K562 (cell line): ENCODE data around the gene NRP1. TPM values are rescaled to one million over a fixed set of nuclear protein-coding genes. Genes with fewer than 3 reads are reported as not detected.

Source experiments
- ATAC-seq: fragments of 200-7000 bp; cut with Tn5 transposase; 3 replicates; pipeline ENCODE4 v1.9.1; 2020; ENCODE audit warnings: moderate library complexity
- BruUV-seq: library from RNA; stranded (reverse); fragments of 400-500 nt; replicated peaks from 2 replicates; lab custom pipeline; 2021; lab: Mats Ljungman, UMichigan
- CTCF ChIA-PET: fragments of 300-600 bp; formaldehyde crosslinking; extraction: SDS; loops from one replicate; lab custom pipeline; 2021; ENCODE audit warnings: low intra/inter-chr PET ratio; lab: Yijun Ruan, JAX
- POLR2A ChIA-PET: fragments of 300-600, 350-650 bp; sonication (Branson Sonifier 250); formaldehyde crosslinking; extraction: SDS; loops from one replicate; lab custom pipeline; 2021; ENCODE audit warnings: antibody characterized with exemption, inconsistent platforms; lab: Yijun Ruan, JAX
- DNase-seq, 4 experiments: peaks; one replicate each; pipeline versions ENCODE4 v3.0.0 to v3.0.0-alpha.2; 2011 to 2018; ENCODE audit warnings: low spot score in 3 of 4, mixed read lengths in 3 of 4; ENCODE audit errors: extremely low read depth in 1 of 4
- FAIRE-seq: peaks from 2 replicates; lab custom pipeline; 2011; peaks lifted over from hg19 to GRCh38; lab: Jason Lieb, UNC
- H2AFZ ChIP-seq: 2 replicates; pipeline ENCODE4 v1.6.0; 2011; ENCODE audit warnings: low read depth, low read length, control low read depth, inconsistent platforms
- H3K27ac ChIP-seq: fragments of 200-600 bp; 3 replicates; pipeline ENCODE4 v1.8.0; 2011; ENCODE audit warnings: low read depth, mild to moderate bottlenecking, control low read depth, inconsistent platforms, low read length, moderate library complexity, mixed read lengths; ENCODE audit errors: extremely low read depth
- H3K27me3 ChIP-seq, 2 experiments: fragments of 300-600 bp in 1 of 2; 2 replicates in 1 of 2; 3 replicates in 1 of 2; pipeline versions ENCODE4 v1.6.0 to v1.8.0; 2011; ENCODE audit warnings: inconsistent platforms in 2 of 2, low read length in 2 of 2, mild to moderate bottlenecking in 1 of 2, mixed read lengths in 1 of 2, moderate library complexity in 1 of 2; ENCODE audit not compliant: control insufficient read depth in 2 of 2, insufficient read depth in 2 of 2
- H3K36me3 ChIP-seq: fragments of 300-600 bp; 3 replicates; pipeline ENCODE4 v1.8.0; 2011; ENCODE audit warnings: mild to moderate bottlenecking, low read length, inconsistent platforms; ENCODE audit not compliant: control insufficient read depth, insufficient read depth
- H3K4me1 ChIP-seq, 2 experiments: fragments of 200-600 bp in 1 of 2; replicated peaks in 1 of 2; 2 replicates in 1 of 2; 3 replicates in 1 of 2; pipeline versions ENCODE4 v1.5.1 to v1.8.0; 2011; ENCODE audit warnings: inconsistent platforms in 2 of 2, low read length in 2 of 2, mild to moderate bottlenecking in 1 of 2, mixed read lengths in 1 of 2, moderate library complexity in 1 of 2; ENCODE audit not compliant: control insufficient read depth in 2 of 2, insufficient read depth in 2 of 2
- H3K4me2 ChIP-seq: 2 replicates; pipeline ENCODE4 v1.6.1; 2011; ENCODE audit warnings: low read length, control low read depth, inconsistent platforms, mixed read lengths; ENCODE audit not compliant: insufficient read depth
- H3K4me3 ChIP-seq: fragments of 200-600 bp; sonication (generic), shearing (Covaris generic); 2 replicates; pipeline ENCODE4 v1.5.1; 2016; ENCODE audit warnings: control low read depth, inconsistent platforms
- H3K79me2 ChIP-seq: fragments of 200-600 bp; 3 replicates; pipeline ENCODE4 v1.8.0; 2011; ENCODE audit warnings: low read length, inconsistent platforms; ENCODE audit not compliant: control insufficient read depth, insufficient read depth
- H3K9ac ChIP-seq, 2 experiments: 2 replicates each; pipeline versions ENCODE4 v1.6.0 to v1.6.1; 2011; ENCODE audit warnings: low read depth in 2 of 2, low read length in 2 of 2, control low read depth in 1 of 2, inconsistent platforms in 1 of 2, mild to moderate bottlenecking in 1 of 2, mixed read lengths in 1 of 2; ENCODE audit not compliant: insufficient read depth in 1 of 2
- H3K9me1 ChIP-seq: one replicate; pipeline ENCODE4 v1.6.0; 2011; ENCODE audit warnings: inconsistent platforms, mild to moderate bottlenecking, low read length, moderate library complexity; ENCODE audit not compliant: control insufficient read depth, insufficient read depth
- H3K9me3 ChIP-seq: replicated peaks from 2 replicates; pipeline ENCODE4 v1.5.1; 2011; ENCODE audit warnings: low read depth, low read length, inconsistent platforms; ENCODE audit not compliant: control insufficient read depth, insufficient read depth
- H4K20me1 ChIP-seq: replicated peaks from 2 replicates; pipeline ENCODE4 v1.6.1; 2011; ENCODE audit warnings: low read length, inconsistent platforms, mixed read lengths; ENCODE audit not compliant: control insufficient read depth, insufficient read depth
- DNMT1 ChIP-seq: fragments of 450-650 bp; IDR thresholded peaks from 2 replicates; pipeline ENCODE4 v1.6.1; 2016; ENCODE audit warnings: antibody characterized with exemption, mild to moderate bottlenecking
- ETV5 ChIP-seq: sonication (generic); formaldehyde crosslinking; IDR thresholded peaks from 2 replicates; pipeline ENCODE4 v1.4.0; 2020; ENCODE audit warnings: low read depth, mild to moderate bottlenecking, missing genetic modification reagents
- HDAC8 ChIP-seq: fragments of 450-650 bp; IDR thresholded peaks from 2 replicates; pipeline ENCODE4 v1.6.1; 2016; ENCODE audit warnings: mild to moderate bottlenecking, missing genetic modification characterization, moderate library complexity, missing compliant biosample characterization
- MECOM ChIP-seq: fragments of 250-450 bp; sonication (Bioruptor Pico); IDR thresholded peaks from 2 replicates; pipeline ENCODE4 v1.8.0; 2022; ENCODE audit warnings: inconsistent platforms
- MEF2D ChIP-seq: conservative IDR thresholded peaks from 2 replicates; pipeline ENCODE4 v1.6.1; 2016; ENCODE audit warnings: low read depth, missing genetic modification characterization, missing compliant biosample characterization
- MYNN ChIP-seq, 2 experiments: sonication (generic); formaldehyde crosslinking in 1 of 2; IDR thresholded peaks; 2 replicates each; pipeline versions ENCODE4 v1.5.0 to v1.6.1; 2016 to 2020; ENCODE audit warnings: antibody characterized with exemption in 1 of 2, missing genetic modification reagents in 1 of 2
- NCOA6 ChIP-seq: fragments of 450-650 bp; IDR thresholded peaks from 2 replicates; pipeline ENCODE4 v1.6.1; 2017; ENCODE audit warnings: mild to moderate bottlenecking
- PHF20 ChIP-seq: fragments of 450-650 bp; IDR thresholded peaks from 2 replicates; pipeline ENCODE4 v1.6.1; 2018; ENCODE audit not compliant: partially characterized antibody
- PPARD ChIP-seq: fragments of 250-450 bp; sonication (Bioruptor Pico); IDR thresholded peaks from 2 replicates; pipeline ENCODE4 v1.8.0; 2022; ENCODE audit warnings: inconsistent platforms, mild to moderate bottlenecking, moderate library complexity
- TEAD4 ChIP-seq, 2 experiments: sonication (generic) in 1 of 2; formaldehyde crosslinking in 1 of 2; IDR thresholded peaks; 2 replicates each; pipeline versions ENCODE4 v1.6.1 to v1.8.0; 2012 to 2022; ENCODE audit warnings: borderline replicate concordance in 1 of 2, inconsistent platforms in 1 of 2, low read length in 1 of 2, mild to moderate bottlenecking in 1 of 2, missing genetic modification reagents in 1 of 2
- ZNF140 ChIP-seq: fragments of 250-450 bp; sonication (Bioruptor Pico); IDR thresholded peaks from 2 replicates; pipeline ENCODE4 v1.8.0; 2021; ENCODE audit warnings: moderate library complexity, mild to moderate bottlenecking, inconsistent platforms
- ZNF561 ChIP-seq: fragments of 450-650 bp; formaldehyde crosslinking; conservative IDR thresholded peaks from 2 replicates; pipeline ENCODE4 v1.4.0; 2020; ENCODE audit warnings: mild to moderate bottlenecking, moderate library complexity
- ZNF695 ChIP-seq: fragments of 450-650 bp; formaldehyde crosslinking; IDR thresholded peaks from 2 replicates; pipeline ENCODE4 v1.4.0; 2020; ENCODE audit warnings: mild to moderate bottlenecking, moderate library complexity
- ZNF707 ChIP-seq: fragments of 250-450 bp; sonication (Bioruptor Pico); conservative IDR thresholded peaks from 2 replicates; pipeline ENCODE4 v1.8.0; 2022; ENCODE audit warnings: inconsistent platforms, mild to moderate bottlenecking, moderate library complexity
- WGBS: fragments of 100-300 bp; shearing (Covaris generic); methylation state at CpG from one replicate; pipeline ENCODE4 v1.1.6; 2016; ENCODE audit warnings: low coverage, mixed read lengths; ENCODE audit not compliant: insufficient coverage; ENCODE audit errors: missing lambda C conversion rate; 5-methylcytosine and 5-hydroxymethylcytosine counted together
- in situ Hi-C: fragments of 300-500 bp; cut with MboI; formaldehyde crosslinking; loops from 4 replicates; pipeline ENCODE4 v1.15.0; 2018; ENCODE audit warnings: inconsistent platforms, mixed read lengths
- intact Hi-C: fragments of 100-400 bp; cut with micrococcal nuclease; formaldehyde crosslinking; loops from 2 replicates; pipeline ENCODE4 v1.14.2; 2022
- polyA plus RNA-seq, 8 experiments: library from polyadenylated mRNA; depleted of rRNA in 4 of 8; stranded (reverse) in 5 of 8; unstranded in 3 of 8; fragments of >200 nt; fragmentation: Nextera tagmentation in 2 of 8; fragmentation: Illumina TruSeq in 1 of 8; extraction: Ambion mirVana in 2 of 8; extraction: Trizol in 1 of 8; gene quantifications; 2 replicates each; pipeline versions ENCODE4 v1.2.1 to v1.2.3, GENCODE V29; 2011 to 2014; ENCODE audit warnings: inconsistent platforms in 1 of 8, missing spikeins in 1 of 8
- total RNA-seq, 7 experiments: library from RNA; depleted of rRNA in 6 of 7; stranded (reverse); fragments of >200 nt in 6 of 7; fragmentation: Illumina TruSeq in 2 of 7; extraction: Trizol in 2 of 7; gene quantifications; 2 replicates each; pipeline versions ENCODE4 v1.2.1 to v1.2.3, GENCODE V29; 2011 to 2021; ENCODE audit warnings: low replicate concordance in 1 of 7
- TF ChIP-seq, protein P1 (sequence below): conservative IDR thresholded peaks from 2 replicates; pipeline ENCODE4 v1.6.1; 2011; ENCODE audit warnings: low read depth, mild to moderate bottlenecking, low read length; ENCODE audit not compliant: control insufficient read depth
- TF ChIP-seq, protein P2 (sequence below): fragments of 250-450 bp; sonication (Bioruptor Pico); IDR thresholded peaks from 2 replicates; pipeline ENCODE4 v1.8.0; 2021; ENCODE audit warnings: moderate library complexity, mild to moderate bottlenecking, inconsistent platforms
- TF ChIP-seq, protein P3 (sequence below), 2 experiments: fragments of 450-650 bp in 1 of 2; sonication (generic) in 1 of 2; formaldehyde crosslinking; conservative IDR thresholded peaks; 2 replicates each; pipeline versions ENCODE4 v1.4.0 to v1.8.1; 2020 to 2022; ENCODE audit warnings: mild to moderate bottlenecking in 1 of 2, missing genetic modification reagents in 1 of 2

The NRP1 gene
- total and polyA plus RNA-seq, 9 of the 15 experiments (the other 6 are each of a cell fraction or from before 2014, with no cell fraction given), result 0.01 to 0.38 (median 0.04) TPM; not detected in 5

DNA sequence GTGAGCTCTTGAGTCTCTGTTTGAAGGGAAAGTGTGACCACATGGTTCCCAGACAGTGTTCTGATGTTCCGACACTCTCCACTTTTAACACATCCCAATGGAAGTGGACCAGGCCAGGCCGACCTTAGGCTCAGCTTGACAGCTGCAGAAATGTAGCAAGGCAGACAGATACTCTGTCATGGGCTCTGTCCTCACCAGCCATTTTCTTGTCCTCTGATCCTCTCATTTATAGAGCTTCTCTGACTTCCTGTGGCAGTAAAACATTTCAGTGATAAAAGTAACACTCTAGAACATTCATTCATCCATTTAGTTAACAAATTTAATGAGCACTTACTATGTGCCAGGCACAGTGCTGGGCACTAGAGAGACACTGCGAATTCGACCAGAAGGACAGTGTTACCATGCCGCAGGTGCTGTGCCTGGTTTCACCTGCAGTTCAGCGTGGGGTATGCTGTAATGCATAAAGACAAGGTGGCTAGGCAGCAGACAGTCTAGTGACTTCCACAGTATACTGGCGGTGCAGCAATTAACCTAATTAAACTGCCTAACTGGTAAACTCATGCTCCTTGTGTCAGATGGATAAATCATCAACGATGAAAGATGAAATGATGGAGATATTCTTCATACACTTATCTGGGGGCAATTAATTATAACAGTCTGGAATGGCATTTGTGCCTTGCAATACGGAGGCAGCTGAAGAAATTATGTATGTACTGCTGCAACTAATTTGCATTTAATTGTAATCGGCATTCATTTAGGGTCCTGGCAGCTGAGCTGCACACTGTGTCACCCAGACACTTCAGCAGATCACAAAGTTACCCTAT lies 188.1 kb downstream of the NRP1 start:
- Histone ChIP-seq H3K9me3 (no peaks in the 10 kb centered on the region), H3K27me3 (peaks cover 0 to 15% of the 10 kb centered on the region in 2 experiments; a peak in 2 of 5 replicates), H4K20me1 (peaks cover 3% of the 10 kb centered on the region; the same call in 1 of the 2 replicates), H3K36me3 (no peaks in the 10 kb centered on the region), H3K9me1 (no peaks in the 10 kb centered on the region), H3K79me2 (no peaks in the 10 kb centered on the region), H3K27ac (no peak overlapping the region), H3K4me3 (no peak overlapping the region), H3K4me2 (no peak overlapping the region), H2AFZ (no peak overlapping the region), H3K4me1 (no peaks in the 10 kb centered on the region), H3K9ac (no peak overlapping the region)
- DNase-seq, result no peak
- ATAC-seq, result no peak
- intact Hi-C loops, result no loop called here
- POLR2A ChIA-PET, result interaction anchor here (1.1 kb wide), 1 partner anchor 9 kb away, joined by 3 read pairs; no protein-coding TSS in a partner anchor
- no peak for FAIRE-seq
- CTCF ChIA-PET, result no interaction called here
- no peak for TF ChIP-seq PPARD (CRISPR knock-in tag)
- TF ChIP-seq MYNN (IDR thresholded peaks at IDR 0.05), result no peak
- no peak for TF ChIP-seq MYNN (CRISPR knock-in tag; IDR thresholded peaks at IDR 0.05)
- TF ChIP-seq ZNF695 (CRISPR knock-in tag), result no peak
- TF ChIP-seq, protein P1, sequence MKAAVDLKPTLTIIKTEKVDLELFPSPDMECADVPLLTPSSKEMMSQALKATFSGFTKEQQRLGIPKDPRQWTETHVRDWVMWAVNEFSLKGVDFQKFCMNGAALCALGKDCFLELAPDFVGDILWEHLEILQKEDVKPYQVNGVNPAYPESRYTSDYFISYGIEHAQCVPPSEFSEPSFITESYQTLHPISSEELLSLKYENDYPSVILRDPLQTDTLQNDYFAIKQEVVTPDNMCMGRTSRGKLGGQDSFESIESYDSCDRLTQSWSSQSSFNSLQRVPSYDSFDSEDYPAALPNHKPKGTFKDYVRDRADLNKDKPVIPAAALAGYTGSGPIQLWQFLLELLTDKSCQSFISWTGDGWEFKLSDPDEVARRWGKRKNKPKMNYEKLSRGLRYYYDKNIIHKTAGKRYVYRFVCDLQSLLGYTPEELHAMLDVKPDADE, result no peak
- no peak for TF ChIP-seq DNMT1
- TF ChIP-seq PHF20, result no peak
- TF ChIP-seq MECOM (CRISPR knock-in tag), result no peak
- TF ChIP-seq ZNF561 (CRISPR knock-in tag), result no peak
- no peak for TF ChIP-seq ZNF140 (CRISPR knock-in tag)
- TF ChIP-seq, protein P2, sequence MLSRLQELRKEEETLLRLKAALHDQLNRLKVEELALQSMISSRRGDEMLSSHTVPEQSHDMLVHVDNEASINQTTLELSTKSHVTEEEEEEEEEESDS (CRISPR knock-in tag), result no peak
- no peak for TF ChIP-seq HDAC8 (tag)
- TF ChIP-seq, protein P3, sequence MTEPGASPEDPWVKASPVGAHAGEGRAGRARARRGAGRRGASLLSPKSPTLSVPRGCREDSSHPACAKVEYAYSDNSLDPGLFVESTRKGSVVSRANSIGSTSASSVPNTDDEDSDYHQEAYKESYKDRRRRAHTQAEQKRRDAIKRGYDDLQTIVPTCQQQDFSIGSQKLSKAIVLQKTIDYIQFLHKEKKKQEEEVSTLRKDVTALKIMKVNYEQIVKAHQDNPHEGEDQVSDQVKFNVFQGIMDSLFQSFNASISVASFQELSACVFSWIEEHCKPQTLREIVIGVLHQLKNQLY (CRISPR knock-in tag; conservative IDR thresholded peaks at IDR 0.05), result no peak
- TF ChIP-seq ZNF707 (CRISPR knock-in tag), result no peak
- no peak for TF ChIP-seq ETV5
- TF ChIP-seq TEAD4 (IDR thresholded peaks at IDR 0.05; ENCODE audit: low read length), result no peak
- TF ChIP-seq TEAD4 (CRISPR knock-in tag; IDR thresholded peaks at IDR 0.05; ENCODE audit: borderline replicate concordance), result no peak
- no peak for TF ChIP-seq NCOA6
- TF ChIP-seq MEF2D (tag), result no peak
- 0% methylated on average over 10 of the region's 10 CpGs for WGBS
- in situ Hi-C loops, result no loop called here
- no TSS peak for BruUV-seq
